Aorta (tissue), 5 donors: Measurements from ENCODE around the gene CCDC6. TPM values are rescaled to one million over a fixed set of nuclear protein-coding genes. Genes with fewer than 3 reads are reported as not detected.
"Not testable (repeated sequence)": the region's sequence is repeated elsewhere in the genome, so short reads cannot be mapped to it uniquely, and the experiment has no call there.

Source experiments
- ATAC-seq: fragments of 200-7000 bp; cut with Tn5 transposase; one replicate; pipeline ENCODE4 v1.9.1; 2022; ENCODE audit warnings: moderate library complexity; ENCODE audit not compliant: low FRiP score
- DNase-seq, 2 donors: peaks; one replicate each; pipeline ENCODE4 v3.0.0-alpha.2; 2020
- H3K27ac ChIP-seq, 2 donors: one replicate each; pipeline ENCODE4 v1.5.1; 2013; ENCODE audit warnings: low read length in 2 of 2, mild to moderate bottlenecking in 2 of 2, moderate library complexity in 2 of 2, control low read depth in 1 of 2, inconsistent platforms in 1 of 2, low read depth in 1 of 2
- H3K27me3 ChIP-seq, 2 donors: one replicate each; pipeline ENCODE4 v1.6.1; 2013; ENCODE audit warnings: control low read depth in 1 of 2, low read length in 1 of 2, mild to moderate bottlenecking in 1 of 2, moderate library complexity in 1 of 2; ENCODE audit not compliant: insufficient read depth in 2 of 2, control insufficient read depth in 1 of 2
- H3K36me3 ChIP-seq, 2 donors: one replicate each; pipeline ENCODE4 v1.6.1; 2013; ENCODE audit warnings: control low read depth in 1 of 2, low read length in 1 of 2, mild to moderate bottlenecking in 1 of 2; ENCODE audit not compliant: insufficient read depth in 2 of 2, control insufficient read depth in 1 of 2
- H3K4me1 ChIP-seq, 2 donors: one replicate each; pipeline ENCODE4 v1.6.1; 2013; ENCODE audit warnings: low read length in 2 of 2, control low read depth in 1 of 2, mild to moderate bottlenecking in 1 of 2, moderate library complexity in 1 of 2; ENCODE audit not compliant: insufficient read depth in 2 of 2, control insufficient read depth in 1 of 2
- H3K4me3 ChIP-seq, 2 donors: one replicate each; pipeline ENCODE4 v1.5.1; 2013; ENCODE audit warnings: low read length in 2 of 2, control low read depth in 1 of 2, mild to moderate bottlenecking in 1 of 2
- H3K9me3 ChIP-seq: one replicate; pipeline ENCODE4 v1.6.1; 2013; ENCODE audit warnings: mild to moderate bottlenecking, low read length; ENCODE audit not compliant: control insufficient read depth
- WGBS, 2 donors: extraction: QIAGEN DNeasy Blood & Tissue Kit; methylation state at CpG; one replicate each; pipeline ENCODE4 v1.1.7; 2013; 5-methylcytosine and 5-hydroxymethylcytosine counted together
- intact Hi-C, 2 donors: fragments of 100-400 bp; cut with DNase I; formaldehyde crosslinking; loops; one replicate each; pipeline versions ENCODE4 v1.14.2 to v1.15.0; 2022
- long read RNA-seq, 2 donors: library from polyadenylated mRNA; unstranded; transcript quantifications; one replicate each; pipeline ENCODE4 v2.0.0, GENCODE V29; 2020 to 2021
- polyA plus RNA-seq, 2 donors: library from polyadenylated mRNA; stranded (reverse); fragments of 200-250 nt; gene quantifications; one replicate each; pipeline ENCODE4 v1.2.3, GENCODE V29; 2013
- total RNA-seq, 2 donors: library from RNA; stranded (reverse); fragmentation: NEBNext Ultra II Directional; extraction: Animal tissue kit (Norgen Biotek cat#: 25700); gene quantifications; one replicate each; pipeline ENCODE4 v1.2.1, GENCODE V29; 2021
- donor health status: healthy with polysubstance abuse.
- donor health status: Bipolar disorder and iron deficiency.
- donor health status: DM: no; HTN: no; CAD: no.
- donor health status: DM: no; HTN: no; CAD: no.
- donor health status: DM: yes; HTN: yes; CAD: no.

CCDC6 gene
- total RNA-seq (10 to 100 TPM; 78.0 to 90.0 TPM), polyA plus RNA-seq (10 to 100 TPM; 21.8 to 25.3 TPM)
- long read RNA-seq, donor 1, full-length matches to known transcripts = 24 of 61 reads
- long read RNA-seq, donor 1, partial matches to known transcripts = 5 of 61 reads
- long read RNA-seq, donor 1, other reads (novel, unspliced or antisense) = 32 of 61 reads
- long read RNA-seq, donor 2, full-length matches to known transcripts = 10 of 33 reads
- long read RNA-seq, donor 2, partial matches to known transcripts = 3 of 33 reads
- long read RNA-seq, donor 2, other reads (novel, unspliced or antisense) = 20 of 33 reads

- DNase-seq (peak; percentile 96 to 98), ATAC-seq (peak; percentile 95)
- H3K27ac ChIP-seq = peak within 1 kb of the TSS; percentile 64 to 81
- H3K27me3 ChIP-seq = no peaks in the 10 kb centered on the region
- 0 to 1% methylated on average over 43 to 64 of the region's 64 CpGs for WGBS, 2 donors
- H3K4me1 ChIP-seq = peaks cover 1 to 2% of the 10 kb centered on the region in 2 donors
- no peaks in the 10 kb centered on the region for H3K36me3 ChIP-seq
- H3K4me3 ChIP-seq = peak within 1 kb of the TSS; percentile 82 to 94
- no peaks in the 10 kb centered on the region for H3K9me3 ChIP-seq
- intact Hi-C loops = loop anchor here (2.0 to 10.0 kb wide), 8 partner anchors 34 to 672 kb away; no protein-coding TSS in a partner anchor
Measured at GRCh38 chr10:59906417-59907202, at the start of gene CCDC6. Gene CCDC6 (minus strand): TSS chr10:59906556. CDS start chr10:59906424, 132 bp downstream.

- DNase-seq (no peak), ATAC-seq (no peak)
- Histone ChIP-seq H3K36me3 (no peaks in the 10 kb centered on the region), H3K4me1 (no peaks in the 10 kb centered on the region), H3K9me3 (no peaks in the 10 kb centered on the region), H3K27ac (no peak overlapping the region), H3K27me3 (no peaks in the 10 kb centered on the region), H3K4me3 (no peak overlapping the region)
- WGBS, 2 donors = 62 to 77% methylated on average over 3 of the region's 3 CpGs
- intact Hi-C loops = no loop called here
Measured at GRCh38 chr10:59954296-59954695, 47.9 kb upstream of the CCDC6 start.

GRCh38 chr10:59953711-59954110 lies 47.4 kb upstream of the CCDC6 start:
- H3K4me1 ChIP-seq, H3K27me3 ChIP-seq, intact Hi-C loops, DNase-seq, H3K4me3 ChIP-seq, H3K9me3 ChIP-seq, H3K27ac ChIP-seq, H3K36me3 ChIP-seq, ATAC-seq: not testable (repeated sequence)
- 56 to 79% methylated on average over 2 of the region's 2 CpGs for WGBS, 2 donors

GRCh38 chr10:59950105-59950504 lies 43.7 kb upstream of the CCDC6 start:
- DNase-seq = no peak
- Histone ChIP-seq H3K36me3 (no peaks in the 10 kb centered on the region), H3K27me3 (no peaks in the 10 kb centered on the region), H3K27ac (no peak overlapping the region), H3K4me3 (no peak overlapping the region), H3K4me1 (no peaks in the 10 kb centered on the region), H3K9me3 (no peaks in the 10 kb centered on the region)
- ATAC-seq = no peak
- intact Hi-C loops = no loop called here
- whole genome bisulfite sequencing, 2 donors = 8 to 24% methylated on average over 2 of the region's 2 CpGs

- Histone ChIP-seq H3K36me3 (no peaks in the 10 kb centered on the region), H3K27me3 (no peaks in the 10 kb centered on the region), H3K4me1 (no peaks in the 10 kb centered on the region), H3K9me3 (no peaks in the 10 kb centered on the region), H3K4me3 (no peak overlapping the region), H3K27ac (no peak overlapping the region)
- ATAC-seq = no peak
- DNase-seq = no peak
- WGBS, 2 donors = 86 to 89% methylated on average over 1 of the region's 1 CpG
- intact Hi-C loops = no loop called here
Measured at GRCh38 chr10:59949608-59950007, 43.3 kb upstream of the CCDC6 start.

GRCh38 chr10:59945991-59946390 lies 39.6 kb upstream of the CCDC6 start:
- H3K4me1 ChIP-seq = no peaks in the 10 kb centered on the region
- no peak overlapping the region for H3K27ac ChIP-seq
- intact Hi-C loops = no loop called here
- no peaks in the 10 kb centered on the region for H3K27me3 ChIP-seq
- no peak overlapping the region for H3K4me3 ChIP-seq
- WGBS, 2 donors = 49 to 52% methylated on average over 2 of the region's 2 CpGs
- ATAC-seq (no peak), DNase-seq (no peak)
- H3K36me3 ChIP-seq = no peaks in the 10 kb centered on the region
- no peaks in the 10 kb centered on the region for H3K9me3 ChIP-seq

GRCh38 chr10:59945590-59945989 lies 39.2 kb upstream of the CCDC6 start:
- WGBS, 2 donors = 86 to 88% methylated on average over 5 of the region's 5 CpGs
- H3K4me3 ChIP-seq = no peak overlapping the region
- H3K4me1 ChIP-seq = no peaks in the 10 kb centered on the region
- no peak overlapping the region for H3K27ac ChIP-seq
- no peak for ATAC-seq
- H3K27me3 ChIP-seq = no peaks in the 10 kb centered on the region
- no peaks in the 10 kb centered on the region for H3K9me3 ChIP-seq
- intact Hi-C loops = no loop called here
- DNase-seq = no peak
- no peaks in the 10 kb centered on the region for H3K36me3 ChIP-seq

GRCh38 chr10:59944339-59944935 lies 38.1 kb upstream of the CCDC6 start:
- no peaks in the 10 kb centered on the region for H3K9me3 ChIP-seq
- H3K4me3 ChIP-seq = no peak overlapping the region
- DNase-seq = no peak
- H3K36me3 ChIP-seq = no peaks in the 10 kb centered on the region
- H3K4me1 ChIP-seq = no peaks in the 10 kb centered on the region
- 88% methylated on average over 16 of the region's 16 CpGs for WGBS, 2 donors
- intact Hi-C loops = no loop called here
- H3K27me3 ChIP-seq = no peaks in the 10 kb centered on the region
- ATAC-seq = no peak
- no peak overlapping the region for H3K27ac ChIP-seq
